ENCODE measurements around the gene CUBN. TPM values are rescaled to one million over a fixed set of nuclear protein-coding genes. Genes with fewer than 3 reads are reported as not detected.
"Not testable (repeated sequence)": the region's sequence is repeated elsewhere in the genome, so short reads cannot be mapped to it uniquely, and the experiment has no call there.

CUBN gene
- total and polyA plus RNA-seq, 7 donors, result 0.25 to 2.4 (median 1.1) TPM; not detected in 2

- Histone ChIP-seq H3K27ac (peak overlapping the region in 2 of 4 donors; percentile 32 to 52), H3K4me3 (no peak overlapping the region), H3K4me1 (peaks cover 0 to 7% (median 3%) of the 10 kb centered on the region in 4 donors), H3K36me3 (no peaks in the 10 kb centered on the region), H3K9me3 (no peaks in the 10 kb centered on the region), H3K27me3 (no peaks in the 10 kb centered on the region)
- WGBS, 2 donors, result 10 to 13% methylated on average over 11 of the region's 11 CpGs
- peak; percentile 71 for DNase-seq
- TF ChIP-seq CTCF (IDR thresholded peaks at IDR 0.05) (peak; percentile 32 to 66 (median 50)), EP300 (IDR thresholded peaks at IDR 0.05) (no peak), POLR2AphosphoS5 (IDR thresholded peaks at IDR 0.05) (no peak)
- intact Hi-C loops (cut with DNase I), result loop anchor here (1.0 kb wide), 2 partner anchors 429 to 602 kb away; no protein-coding TSS in a partner anchor
Measured at GRCh38 chr10:16828114-16828568, 301.5 kb downstream of the CUBN start.

DNA sequence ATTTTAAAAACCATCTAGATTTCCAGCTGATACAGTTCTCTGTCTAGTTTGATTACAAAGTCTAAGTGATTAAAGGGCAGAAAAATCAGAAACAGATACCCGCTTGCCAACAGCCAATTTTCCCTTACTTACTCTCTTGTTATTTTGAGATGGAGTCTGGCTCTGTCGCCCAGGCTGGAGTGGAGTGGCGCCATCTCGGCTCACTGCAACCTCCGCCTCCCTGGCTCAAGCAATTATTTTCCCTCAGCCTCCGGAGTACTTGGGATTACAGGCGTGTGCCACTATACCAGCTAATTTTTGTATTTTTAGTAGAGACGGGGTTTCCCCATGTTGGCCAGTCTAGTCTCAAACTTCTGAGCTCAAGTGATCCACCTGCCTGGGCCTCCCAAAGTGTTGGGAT, 302.1 kb downstream of the CUBN start:
- H3K4me1 ChIP-seq; H3K4me3 ChIP-seq; DNase-seq; H3K27ac ChIP-seq; H3K9me3 ChIP-seq; H3K36me3 ChIP-seq; H3K27me3 ChIP-seq; intact Hi-C loops (cut with DNase I): not testable (repeated sequence)
- 71 to 83% methylated on average over 8 of the region's 8 CpGs for WGBS, 2 donors

GRCh38 chr10:16822726-16823360, 306.8 kb downstream of the CUBN start:
- peaks cover 0 to 7% (median 6%) of the 10 kb centered on the region in 4 donors for H3K4me1 ChIP-seq
- no peak for DNase-seq
- H3K4me3 ChIP-seq, result no peak overlapping the region
- TF ChIP-seq CTCF (IDR thresholded peaks at IDR 0.05) (no peak), POLR2A (IDR thresholded peaks at IDR 0.05) (no peak), POLR2AphosphoS5 (IDR thresholded peaks at IDR 0.05) (no peak), EP300 (IDR thresholded peaks at IDR 0.05) (no peak)
- intact Hi-C loops (cut with DNase I), result no loop called here
- H3K27me3 ChIP-seq, result no peaks in the 10 kb centered on the region
- H3K9me3 ChIP-seq, result peaks cover 0 to 6% (median 0%) of the 10 kb centered on the region in 4 donors
- no peaks in the 10 kb centered on the region for H3K36me3 ChIP-seq
- H3K27ac ChIP-seq, result no peak overlapping the region
- 90 to 92% methylated on average over 4 of the region's 4 CpGs for WGBS, 2 donors

DNA sequence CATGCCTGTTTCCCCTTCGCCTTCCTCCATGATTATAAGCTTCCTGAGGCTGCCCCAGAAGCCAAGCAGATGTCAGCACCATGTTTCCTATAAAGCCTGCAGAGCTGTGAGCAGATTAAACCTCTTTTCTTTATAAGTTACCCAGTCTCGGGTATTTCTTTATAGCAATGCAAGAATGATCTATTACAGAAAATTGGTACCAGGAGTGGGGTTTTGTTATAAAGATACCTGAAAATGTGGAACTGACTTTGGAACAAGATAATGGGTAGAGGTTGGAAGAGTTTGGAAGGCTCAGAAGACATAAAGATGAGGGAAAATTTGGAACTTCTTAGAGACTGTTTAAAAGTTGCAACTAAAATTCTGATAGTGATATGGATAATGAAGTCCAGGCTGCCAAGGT, 307.6 kb downstream of the CUBN start:
- H3K27me3 ChIP-seq, result no peaks in the 10 kb centered on the region
- H3K36me3 ChIP-seq, result no peaks in the 10 kb centered on the region
- no peak overlapping the region for H3K27ac ChIP-seq
- TF ChIP-seq POLR2A (IDR thresholded peaks at IDR 0.05) (no peak), EP300 (IDR thresholded peaks at IDR 0.05) (no peak), CTCF (IDR thresholded peaks at IDR 0.05) (no peak), POLR2AphosphoS5 (IDR thresholded peaks at IDR 0.05) (no peak)
- peaks cover 0 to 6% (median 0%) of the 10 kb centered on the region in 4 donors for H3K9me3 ChIP-seq
- H3K4me3 ChIP-seq, result no peak overlapping the region
- no peak for DNase-seq
- WGBS, 2 donors, result 95 to 97% methylated on average over 2 of the region's 2 CpGs
- intact Hi-C loops (cut with DNase I), result no loop called here
- peaks cover 0 to 8% (median 6%) of the 10 kb centered on the region in 4 donors for H3K4me1 ChIP-seq

- Histone ChIP-seq H3K27me3 (no peaks in the 10 kb centered on the region), H3K36me3 (no peaks in the 10 kb centered on the region), H3K9me3 (peaks cover 0 to 6% (median 0%) of the 10 kb centered on the region in 4 donors), H3K4me3 (no peak overlapping the region), H3K4me1 (peaks cover 0 to 22% (median 19%) of the 10 kb centered on the region in 4 donors), H3K27ac (no peak overlapping the region)
- intact Hi-C loops (cut with DNase I), result no loop called here
- 86 to 89% methylated on average over 5 of the region's 5 CpGs for WGBS, 2 donors
- DNase-seq, result no peak
- TF ChIP-seq EP300 (IDR thresholded peaks at IDR 0.05) (no peak), CTCF (IDR thresholded peaks at IDR 0.05) (no peak), POLR2A (IDR thresholded peaks at IDR 0.05) (no peak), POLR2AphosphoS5 (IDR thresholded peaks at IDR 0.05) (no peak)
Measured at GRCh38 chr10:16820421-16820820, 309.2 kb downstream of the CUBN start.
